SK-N-DZ (cell line): ENCODE results near the gene NTHL1.
A peak's percentile ranks its signal among the peaks of the same experiment; 100 is the strongest.

ENCODE experiments used
- DNase-seq: peaks from one replicate; pipeline ENCODE4 v3.0.0-alpha.2; 2015; ENCODE audit warnings: low spot score

NTHL1 gene

GRCh38 chr16:2084895-2085625 is 37.4 kb upstream of the NTHL1 start:
- DNase-seq, result no peak

DNA sequence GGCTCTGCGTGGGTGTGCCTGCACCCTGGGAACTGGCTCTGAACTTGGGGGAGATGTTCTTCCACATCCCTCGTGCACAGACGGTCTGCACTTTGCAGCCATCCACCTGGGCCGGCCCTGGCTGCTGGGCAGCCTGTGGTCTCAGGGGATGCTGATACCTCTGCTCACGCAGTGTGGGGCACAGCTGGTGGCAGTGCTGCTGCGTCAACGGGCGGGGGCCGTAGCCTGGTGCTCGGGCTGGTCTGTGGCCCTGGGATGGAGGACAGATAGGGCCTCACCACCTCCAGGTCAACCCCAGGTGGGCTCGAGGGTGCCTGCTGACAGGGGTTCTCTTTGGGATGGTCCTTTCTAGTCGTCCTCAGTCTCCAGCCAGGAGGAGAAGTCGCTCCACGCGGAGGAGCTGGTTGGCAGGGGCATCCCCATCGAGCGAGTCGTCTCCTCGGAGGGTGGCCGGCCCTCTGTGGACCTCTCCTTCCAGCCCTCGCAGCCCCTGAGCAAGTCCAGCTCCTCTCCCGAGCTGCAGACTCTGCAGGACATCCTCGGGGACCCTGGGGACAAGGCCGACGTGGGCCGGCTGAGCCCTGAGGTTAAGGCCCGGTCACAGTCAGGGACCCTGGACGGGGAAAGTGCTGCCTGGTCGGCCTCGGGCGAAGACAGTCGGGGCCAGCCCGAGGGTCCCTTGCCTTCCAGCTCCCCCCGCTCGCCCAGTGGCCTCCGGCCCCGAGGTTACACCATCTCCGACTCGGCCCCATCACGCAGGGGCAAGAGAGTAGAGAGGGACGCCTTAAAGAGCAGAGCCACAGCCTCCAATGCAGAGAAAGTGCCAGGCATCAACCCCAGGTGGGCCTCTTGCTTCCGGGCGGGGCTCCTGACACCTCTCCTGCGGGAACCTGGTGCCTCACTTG is 36.5 kb upstream of the NTHL1 start:
- DNase-seq, result no peak

GRCh38 chr16:2083409-2083808 is 35.8 kb upstream of the NTHL1 start:
- no peak for DNase-seq

DNA sequence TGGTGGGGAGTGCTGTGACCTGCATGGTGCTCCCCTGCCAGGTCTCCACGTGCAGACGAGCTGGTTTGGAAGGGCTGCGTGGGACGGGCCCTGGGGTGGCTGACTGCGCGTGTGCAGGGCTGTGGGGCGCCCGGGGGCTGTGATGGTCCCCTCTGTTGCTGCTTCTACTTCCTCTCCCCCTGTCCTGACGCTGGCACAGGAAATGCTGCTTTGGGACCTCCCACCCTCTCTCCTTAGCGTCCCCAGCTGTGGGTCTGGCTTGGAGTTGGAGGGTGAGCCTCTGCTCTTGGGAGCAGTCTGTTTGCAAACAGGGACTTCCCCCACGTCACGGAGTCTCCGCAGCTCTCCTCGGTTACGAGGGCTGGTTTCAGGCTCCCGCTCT is 35.3 kb upstream of the NTHL1 start:
- no peak for DNase-seq

GRCh38 chr16:2082171-2082982 is 34.7 kb upstream of the NTHL1 start:
- DNase-seq, result peak; percentile 47

GRCh38 chr16:2081201-2082084 is 33.8 kb upstream of the NTHL1 start:
- DNase-seq, result no peak

GRCh38 chr16:2079991-2080390 is 32.4 kb upstream of the NTHL1 start:
- DNase-seq, result no peak

DNA sequence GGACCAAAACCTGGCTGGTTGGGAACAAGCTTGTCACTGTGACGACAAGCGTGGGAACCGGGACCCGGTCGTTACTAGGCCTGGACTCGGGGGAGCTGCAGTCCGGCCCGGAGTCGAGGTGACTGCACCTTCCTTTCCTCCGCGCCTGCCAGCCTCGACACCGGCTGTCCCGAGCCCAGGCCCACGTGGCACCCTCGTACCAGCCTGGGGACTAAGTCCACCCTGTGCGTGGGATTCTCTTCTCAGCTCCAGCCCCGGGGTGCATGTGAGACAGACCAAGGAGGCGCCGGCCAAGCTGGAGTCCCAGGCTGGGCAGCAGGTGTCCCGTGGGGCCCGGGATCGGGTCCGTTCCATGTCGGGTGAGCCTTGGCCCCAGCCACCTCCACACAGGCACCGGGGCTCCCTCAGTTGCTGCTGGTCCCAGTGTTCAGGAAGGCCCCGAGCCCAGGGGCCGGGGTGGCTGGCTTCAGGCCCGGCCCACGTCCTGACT is 31.7 kb upstream of the NTHL1 start:
- no peak for DNase-seq

- DNase-seq, result no peak
Measured at GRCh38 chr16:2078691-2079090, 31.1 kb upstream of the NTHL1 start.

DNA sequence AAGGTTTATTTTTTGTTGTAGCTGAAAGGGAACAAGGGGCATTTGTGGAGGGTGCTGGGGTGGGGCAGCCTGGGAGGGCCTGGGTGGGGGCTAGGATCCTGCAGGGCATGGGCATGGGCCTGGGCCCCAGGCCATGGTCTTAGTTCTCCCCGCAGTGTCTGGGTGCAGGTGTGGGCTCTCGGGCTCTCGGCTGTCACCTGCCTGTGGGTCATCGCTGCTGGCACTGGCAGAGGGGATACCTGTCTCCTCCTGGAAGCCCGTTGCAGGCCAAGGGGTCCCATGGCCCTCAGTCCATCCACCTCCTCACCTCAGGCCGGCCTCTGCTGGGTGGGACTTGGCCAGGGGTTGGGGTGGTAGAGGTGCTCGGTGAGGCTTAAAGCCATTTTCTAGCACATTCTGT is 30.5 kb upstream of the NTHL1 start:
- no peak for DNase-seq

DNA sequence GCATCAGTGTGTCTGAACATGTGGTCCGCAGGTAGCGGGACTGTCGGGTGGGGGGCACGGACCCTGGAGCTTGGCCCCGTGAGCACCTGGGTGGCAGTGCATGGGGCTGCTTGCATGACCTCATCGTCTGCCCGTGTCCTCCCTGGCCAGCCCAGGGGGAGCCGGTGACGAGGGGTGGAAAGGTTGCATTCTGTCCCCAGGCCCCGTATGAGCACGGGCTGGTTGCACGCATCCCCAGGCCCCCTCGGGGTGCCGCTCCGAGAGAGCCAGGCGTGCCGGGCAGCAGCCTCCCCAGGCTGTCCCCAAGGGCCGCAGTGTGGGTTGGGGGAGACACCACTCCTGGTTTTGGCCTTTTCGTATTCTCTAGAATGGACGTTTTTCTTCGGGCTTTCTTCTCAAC is 30.1 kb upstream of the NTHL1 start:
- no peak for DNase-seq

DNA sequence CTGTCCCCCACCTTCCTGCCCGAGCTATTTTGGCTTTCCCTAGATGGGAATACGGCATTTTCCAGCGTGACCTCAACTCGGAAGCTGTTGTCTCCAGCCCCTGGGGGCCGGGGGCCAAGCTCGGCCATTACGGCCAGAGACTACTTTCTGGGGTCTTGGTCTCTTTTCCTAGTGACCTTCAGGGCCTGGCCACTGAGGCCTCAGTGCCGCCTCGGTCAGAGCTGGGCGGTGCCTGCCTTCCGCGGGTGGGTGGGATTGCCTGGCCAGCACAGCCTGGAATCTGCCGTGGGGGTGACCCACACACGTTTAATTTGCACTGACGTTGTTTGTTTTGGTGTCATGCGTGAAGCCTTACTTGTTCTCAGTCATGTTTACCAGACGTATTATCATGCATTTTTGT is 29.4 kb upstream of the NTHL1 start:
- no peak for DNase-seq

DNA sequence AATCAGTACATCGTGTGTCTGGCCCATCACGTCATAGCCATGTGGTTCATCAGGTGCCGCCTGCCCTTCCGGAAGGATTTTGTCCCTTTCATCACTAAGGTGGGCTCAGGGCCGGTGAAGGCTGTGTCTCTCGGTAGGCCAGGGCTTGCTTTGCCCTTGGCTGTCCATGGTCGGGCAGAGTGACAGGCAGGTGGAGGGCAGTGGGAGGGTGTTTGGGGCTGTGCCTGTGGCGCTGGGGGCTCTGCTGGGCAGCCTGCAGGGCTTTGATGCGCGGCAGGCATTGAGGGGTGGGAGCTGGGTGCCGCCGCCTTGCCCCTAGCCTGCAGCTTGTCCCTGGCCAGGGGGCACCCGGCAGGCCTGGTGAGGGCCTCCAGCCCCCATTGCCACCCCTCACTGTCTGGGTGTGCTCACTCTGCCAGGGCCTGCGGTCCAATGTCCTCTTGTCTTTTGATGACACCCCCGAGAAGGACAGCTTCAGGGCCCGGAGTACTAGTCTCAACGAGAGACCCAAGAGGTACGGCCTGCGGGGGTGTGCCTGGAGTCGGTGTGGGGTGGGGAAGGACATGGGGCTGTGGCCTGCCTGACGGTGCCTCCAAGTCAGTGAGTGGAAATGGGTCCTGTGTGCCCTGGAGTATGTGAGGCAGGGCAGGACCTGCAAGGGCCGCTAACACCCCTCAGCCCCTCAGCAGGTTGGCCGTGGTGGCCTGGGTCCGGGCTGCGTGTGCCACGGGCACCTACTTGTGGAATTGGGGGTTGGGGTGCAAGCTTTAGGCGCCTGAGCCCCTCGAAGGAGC is 28.6 kb upstream of the NTHL1 start:
- no peak for DNase-seq

- DNase-seq, result no peak
Measured at GRCh38 chr16:2075631-2076030, 28.0 kb upstream of the NTHL1 start.

- DNase-seq, result no peak
Measured at GRCh38 chr16:2074071-2074470, 26.4 kb upstream of the NTHL1 start.

GRCh38 chr16:2072926-2073325 is 25.3 kb upstream of the NTHL1 start:
- no peak for DNase-seq

- DNase-seq, result no peak
Measured at GRCh38 chr16:2071454-2072202, 24.0 kb upstream of the NTHL1 start.

DNA sequence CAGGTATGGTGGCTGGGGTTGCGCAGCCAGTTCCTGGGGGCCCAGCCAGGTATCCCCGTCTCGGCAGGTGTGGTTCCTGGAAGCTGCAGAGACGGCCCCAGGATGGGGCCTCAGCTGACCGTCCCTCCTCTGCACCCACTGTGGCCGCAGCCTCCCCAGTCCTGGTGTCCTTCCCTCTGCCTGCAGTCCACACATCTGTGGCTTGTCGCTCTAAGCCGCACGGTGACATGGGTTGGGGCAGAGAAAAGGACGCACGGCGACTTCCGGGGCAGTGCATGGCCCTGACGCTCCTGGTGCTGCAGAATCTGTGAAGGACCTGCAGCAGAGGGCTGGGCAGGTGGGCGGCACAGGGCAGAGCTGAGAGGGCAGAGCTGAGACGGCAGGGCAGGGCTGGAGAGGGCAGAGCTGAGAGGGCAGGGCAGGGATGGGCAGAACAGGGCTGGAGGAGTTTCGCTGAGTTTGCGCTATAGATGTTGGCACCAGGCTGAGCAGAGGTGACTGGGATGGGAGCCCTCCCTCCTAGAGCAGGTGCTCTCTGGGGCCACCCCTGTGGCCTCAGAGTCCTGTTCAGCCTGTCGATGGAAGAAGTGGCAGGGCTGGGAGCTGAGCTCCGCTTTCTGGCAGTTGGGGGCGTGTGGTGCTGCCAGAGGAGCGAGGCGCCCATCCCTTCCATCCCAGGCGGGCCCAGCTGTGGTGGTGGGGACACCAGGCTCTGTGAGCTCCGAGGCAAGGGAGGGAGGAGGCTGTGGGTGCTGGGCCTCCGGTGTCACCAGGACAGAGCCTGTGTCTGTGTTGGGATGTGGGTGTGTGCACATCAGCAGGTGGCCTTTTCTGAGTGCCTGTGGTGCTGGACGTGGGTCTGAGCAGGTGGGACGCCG is 23.2 kb upstream of the NTHL1 start:
- DNase-seq, result no peak
